Sigmoid colon (tissue), 7 donors: ENCODE results near the gene KATNBL1. TPM values are rescaled to one million over a fixed set of nuclear protein-coding genes. Genes with fewer than 3 reads are reported as not detected.

ENCODE experiments used
- DNase-seq: peaks from one replicate; pipeline ENCODE4 v3.0.0-alpha.2; 2019
- H3K27ac ChIP-seq, 4 donors: fragments of 200-600 bp; sonication (generic); one replicate each; pipeline ENCODE4 v1.5.1; 2016 to 2019; ENCODE audit warnings: mild to moderate bottlenecking in 1 of 4
- H3K27me3 ChIP-seq, 3 donors: fragments of 200-600 bp; sonication (generic); one replicate each; pipeline ENCODE4 v1.5.1; 2019; ENCODE audit warnings: mild to moderate bottlenecking in 1 of 3
- H3K36me3 ChIP-seq, 4 donors: fragments of 200-600 bp; sonication (generic); one replicate each; pipeline ENCODE4 v1.5.1; 2016 to 2019
- H3K4me1 ChIP-seq, 4 donors: fragments of 200-600 bp; sonication (generic); one replicate each; pipeline ENCODE4 v1.5.1; 2017 to 2019
- H3K4me3 ChIP-seq, 4 donors: fragments of 200-600 bp; sonication (generic); one replicate each; pipeline ENCODE4 v1.5.1; 2017 to 2019; ENCODE audit warnings: mild to moderate bottlenecking in 2 of 4, moderate library complexity in 1 of 4
- H3K9me3 ChIP-seq, 4 donors: fragments of 200-600 bp in 3 of 4; sonication (generic) in 3 of 4; one replicate each; pipeline versions ENCODE4 v1.5.1 to v1.6.1; 2013 to 2019
- EP300 ChIP-seq, 4 donors: sonication (generic); formaldehyde crosslinking; IDR thresholded peaks; one replicate each; pipeline ENCODE4 v1.6.1; 2017; ENCODE audit warnings: antibody characterized with exemption in 4 of 4
- POLR2A ChIP-seq, 2 donors: fragments of 450-650 bp; IDR thresholded peaks; one replicate each; pipeline ENCODE4 v1.6.1; 2016; ENCODE audit warnings: antibody characterized with exemption in 2 of 2, mild to moderate bottlenecking in 2 of 2, moderate library complexity in 2 of 2
- POLR2AphosphoS5 ChIP-seq, 4 donors: sonication (generic); formaldehyde crosslinking; IDR thresholded peaks; one replicate each; pipeline ENCODE4 v1.6.1; 2017; ENCODE audit warnings: antibody characterized with exemption in 4 of 4
- WGBS, 2 donors: extraction: QIAGEN DNeasy Blood & Tissue Kit; methylation state at CpG; one replicate each; pipeline ENCODE4 v1.1.7; 2013; 5-methylcytosine and 5-hydroxymethylcytosine counted together
- intact Hi-C: fragments of 100-400 bp; cut with DNase I; formaldehyde crosslinking; loops from one replicate; pipeline ENCODE4 v1.15.1; 2023
- polyA plus RNA-seq, 3 donors: library from polyadenylated mRNA; stranded (reverse); fragments of 200-250 nt; gene quantifications; one replicate each; pipeline ENCODE4 v1.2.3, GENCODE V29; 2013
- total RNA-seq, 4 donors: library from RNA; depleted of rRNA; stranded (reverse); fragments of >200 nt; gene quantifications; one replicate each; pipeline ENCODE4 v1.1.0, GENCODE V29; 2016
- TF ChIP-seq, protein P1 (sequence below), 4 experiments: fragments of 450-650 bp in 3 of 4; fragments of 200-600 bp in 1 of 4; IDR thresholded peaks; one replicate each; pipeline ENCODE4 v1.5.1; 2016 to 2019; ENCODE audit warnings: antibody characterized with exemption in 4 of 4, mild to moderate bottlenecking in 3 of 4, moderate library complexity in 2 of 4
- donor health status: healthy with polysubstance abuse.
- donor health status: Bipolar disorder and iron deficiency.
- donor health status: healthy.

The KATNBL1 gene
- total and polyA plus RNA-seq, 7 donors, result 15.7 to 88.9 (median 39.5) TPM

DNA sequence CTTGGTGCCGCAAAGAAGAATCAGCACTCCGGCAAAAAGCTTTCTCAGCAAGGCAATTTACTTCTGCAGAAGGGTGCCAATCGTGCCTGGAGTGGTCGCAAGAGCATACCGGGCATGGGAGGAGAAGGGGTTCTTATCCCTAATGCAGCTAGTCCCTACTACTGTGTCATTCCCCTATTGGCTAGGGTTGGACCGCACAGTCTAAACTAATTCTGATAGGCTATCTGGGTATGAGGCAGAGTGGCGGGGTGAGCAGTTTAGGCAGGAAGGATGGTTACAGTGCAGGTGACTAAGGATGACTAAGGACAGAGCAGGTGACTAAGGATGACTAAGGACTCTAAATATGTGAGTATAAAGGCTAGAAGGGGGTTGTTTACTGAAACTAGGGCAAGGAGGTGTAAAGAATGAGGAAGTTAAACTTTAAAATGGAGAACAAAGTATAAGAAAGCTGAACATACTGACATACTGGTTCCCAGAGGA, 55.1 kb downstream of the KATNBL1 start:
- WGBS, 2 donors, result 86 to 94% methylated on average over 7 of the region's 7 CpGs
- DNase-seq, result no peak
- Histone ChIP-seq H3K4me1 (no peaks in the 10 kb centered on the region), H3K4me3 (no peak overlapping the region), H3K36me3 (peaks cover 0 to 73% (median 20%) of the 10 kb centered on the region in 4 donors), H3K9me3 (peaks cover 0 to 7% (median 2%) of the 10 kb centered on the region in 4 donors), H3K27me3 (no peaks in the 10 kb centered on the region), H3K27ac (no peak overlapping the region)
- TF ChIP-seq EP300 (IDR thresholded peaks at IDR 0.05), result no peak
- no peak for TF ChIP-seq POLR2A (IDR thresholded peaks at IDR 0.05)
- no peak for TF ChIP-seq POLR2AphosphoS5 (IDR thresholded peaks at IDR 0.05)
- TF ChIP-seq, protein P1, sequence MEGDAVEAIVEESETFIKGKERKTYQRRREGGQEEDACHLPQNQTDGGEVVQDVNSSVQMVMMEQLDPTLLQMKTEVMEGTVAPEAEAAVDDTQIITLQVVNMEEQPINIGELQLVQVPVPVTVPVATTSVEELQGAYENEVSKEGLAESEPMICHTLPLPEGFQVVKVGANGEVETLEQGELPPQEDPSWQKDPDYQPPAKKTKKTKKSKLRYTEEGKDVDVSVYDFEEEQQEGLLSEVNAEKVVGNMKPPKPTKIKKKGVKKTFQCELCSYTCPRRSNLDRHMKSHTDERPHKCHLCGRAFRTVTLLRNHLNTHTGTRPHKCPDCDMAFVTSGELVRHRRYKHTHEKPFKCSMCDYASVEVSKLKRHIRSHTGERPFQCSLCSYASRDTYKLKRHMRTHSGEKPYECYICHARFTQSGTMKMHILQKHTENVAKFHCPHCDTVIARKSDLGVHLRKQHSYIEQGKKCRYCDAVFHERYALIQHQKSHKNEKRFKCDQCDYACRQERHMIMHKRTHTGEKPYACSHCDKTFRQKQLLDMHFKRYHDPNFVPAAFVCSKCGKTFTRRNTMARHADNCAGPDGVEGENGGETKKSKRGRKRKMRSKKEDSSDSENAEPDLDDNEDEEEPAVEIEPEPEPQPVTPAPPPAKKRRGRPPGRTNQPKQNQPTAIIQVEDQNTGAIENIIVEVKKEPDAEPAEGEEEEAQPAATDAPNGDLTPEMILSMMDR (IDR thresholded peaks at IDR 0.05), result no peak
- intact Hi-C loops, result no loop called here

DNA sequence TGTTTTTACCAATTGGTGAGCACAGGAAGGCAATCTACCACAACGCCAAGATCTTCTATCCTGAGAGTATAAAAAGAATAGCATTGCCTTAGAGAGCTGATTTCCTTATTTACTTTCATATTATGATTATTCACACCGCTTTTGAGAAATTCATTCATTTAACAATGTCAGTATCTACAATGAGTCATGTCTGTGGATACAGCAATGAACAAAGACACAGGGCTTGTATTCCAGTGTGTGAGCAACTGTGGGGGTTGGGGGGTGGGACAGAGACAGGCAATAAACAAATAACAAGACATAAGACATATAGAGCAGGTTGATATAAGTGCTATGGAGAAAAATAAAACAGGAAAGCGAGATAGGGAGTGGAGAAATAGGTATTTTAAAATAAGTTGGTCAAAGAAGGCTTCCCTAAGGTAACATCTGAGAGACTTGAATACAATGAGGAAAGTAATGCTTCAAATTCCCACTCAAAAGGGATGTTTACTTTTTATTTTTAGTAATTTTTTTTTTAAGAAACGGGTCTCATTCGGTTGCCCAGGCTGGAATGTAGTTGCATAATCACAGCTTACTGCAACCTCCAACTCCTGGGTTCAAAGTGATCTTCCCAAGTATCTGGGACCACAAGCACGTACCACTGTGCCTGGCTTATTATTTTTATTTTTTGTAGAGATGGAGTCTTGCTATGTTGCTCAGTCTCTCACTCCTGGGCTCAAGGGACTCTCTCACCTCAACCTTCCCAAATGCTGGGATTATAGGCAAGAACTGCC, 62.3 kb downstream of the KATNBL1 start:
- Histone ChIP-seq H3K9me3 (no peaks in the 10 kb centered on the region), H3K27ac (no peak overlapping the region), H3K4me1 (no peaks in the 10 kb centered on the region), H3K4me3 (no peak overlapping the region), H3K27me3 (no peaks in the 10 kb centered on the region), H3K36me3 (peaks cover 0 to 88% (median 25%) of the 10 kb centered on the region in 4 donors)
- WGBS, 2 donors, result 57 to 66% methylated on average over 6 of the region's 6 CpGs
- TF ChIP-seq POLR2AphosphoS5 (IDR thresholded peaks at IDR 0.05) (no peak), POLR2A (IDR thresholded peaks at IDR 0.05) (no peak), EP300 (IDR thresholded peaks at IDR 0.05) (no peak)
- TF ChIP-seq, protein P1 (IDR thresholded peaks at IDR 0.05), result no peak
- intact Hi-C loops, result no loop called here
- no peak for DNase-seq

DNA sequence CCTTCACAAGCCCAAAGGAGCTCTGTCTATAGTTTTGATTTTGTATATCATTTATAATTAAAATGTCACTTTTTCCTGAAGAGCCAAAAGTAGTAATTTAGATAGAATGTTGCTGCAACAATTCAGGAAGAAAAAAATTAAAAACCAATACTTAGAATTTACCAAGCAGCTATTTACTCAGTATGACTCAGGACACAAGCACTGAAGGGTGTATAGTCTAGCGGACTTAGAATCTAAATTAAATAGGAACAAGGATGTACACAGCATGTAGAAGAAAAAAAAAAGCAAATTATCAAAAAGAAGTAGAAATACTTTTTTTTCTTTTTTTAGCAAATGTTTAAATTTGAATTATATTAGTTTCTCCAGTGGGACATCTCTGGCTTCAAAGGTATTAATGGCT, 76.4 kb downstream of the KATNBL1 start:
- TF ChIP-seq EP300 (IDR thresholded peaks at IDR 0.05), result no peak
- TF ChIP-seq POLR2A (IDR thresholded peaks at IDR 0.05), result no peak
- intact Hi-C loops, result no loop called here
- 96 to 100% methylated on average over 1 of the region's 1 CpG for WGBS, 2 donors
- no peak for DNase-seq
- Histone ChIP-seq H3K27me3 (no peaks in the 10 kb centered on the region), H3K4me1 (no peaks in the 10 kb centered on the region), H3K27ac (no peak overlapping the region), H3K9me3 (no peaks in the 10 kb centered on the region), H3K36me3 (peaks cover 0 to 8% (median 0%) of the 10 kb centered on the region in 4 donors), H3K4me3 (no peak overlapping the region)

DNA sequence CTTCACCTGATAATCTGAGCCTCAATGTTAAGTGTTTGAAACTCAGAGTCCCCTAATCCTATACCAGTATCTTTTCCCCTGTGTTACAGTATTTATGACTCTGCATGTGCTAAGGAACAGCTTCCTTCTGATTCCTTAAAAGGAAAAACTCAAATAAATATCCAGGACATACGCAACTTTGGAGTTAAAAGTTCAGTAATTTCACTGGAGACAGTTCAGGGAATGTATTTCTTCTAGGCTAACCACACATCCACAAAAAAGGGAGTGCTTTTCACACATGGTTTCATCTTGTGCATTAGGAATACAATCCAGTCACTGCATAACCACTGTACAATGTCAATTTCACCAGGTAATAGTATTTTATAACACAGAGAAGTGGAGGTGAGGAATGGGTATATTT, 77.0 kb downstream of the KATNBL1 start:
- WGBS, 2 donors, result 90 to 99% methylated on average over 1 of the region's 1 CpG
- no peak for TF ChIP-seq EP300 (IDR thresholded peaks at IDR 0.05)
- no peak for TF ChIP-seq POLR2A (IDR thresholded peaks at IDR 0.05)

DNA sequence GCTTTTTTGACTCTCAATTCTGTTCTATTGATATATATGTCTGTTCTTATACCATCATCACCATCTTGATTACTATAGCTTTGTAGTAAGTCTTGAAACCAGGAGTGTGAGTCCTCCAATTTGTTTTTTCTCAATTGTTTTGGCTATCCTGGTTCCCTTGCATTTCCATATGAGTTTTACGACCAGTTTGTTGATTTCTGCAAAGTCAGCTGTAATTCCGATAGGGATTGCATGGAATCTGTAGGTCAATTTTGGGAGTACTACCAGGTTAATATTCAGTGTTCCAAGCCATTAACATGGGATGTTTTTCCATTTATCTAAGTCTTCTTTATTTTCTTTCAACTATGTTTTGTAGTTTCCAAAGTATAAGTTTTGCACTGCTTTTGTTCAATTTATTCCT, 81.0 kb downstream of the KATNBL1 start:
- intact Hi-C loops, result no loop called here
- no peaks in the 10 kb centered on the region for H3K9me3 ChIP-seq
- DNase-seq, result no peak
- H3K27ac ChIP-seq, result no peak overlapping the region
- no peaks in the 10 kb centered on the region for H3K27me3 ChIP-seq
- H3K4me1 ChIP-seq, result no peaks in the 10 kb centered on the region
- no peak overlapping the region for H3K4me3 ChIP-seq
- WGBS, 2 donors, result 48% methylated on average over 2 of the region's 2 CpGs
- TF ChIP-seq, protein P1 (IDR thresholded peaks at IDR 0.05), result no peak
- no peak for TF ChIP-seq POLR2AphosphoS5 (IDR thresholded peaks at IDR 0.05)
- TF ChIP-seq POLR2A (IDR thresholded peaks at IDR 0.05), result no peak
- no peak for TF ChIP-seq EP300 (IDR thresholded peaks at IDR 0.05)
- H3K36me3 ChIP-seq, result no peaks in the 10 kb centered on the region

More for the DNA sequence above, 77.0 kb downstream of the KATNBL1 start:
- H3K36me3 ChIP-seq, result peaks cover 0 to 2% (median 0%) of the 10 kb centered on the region in 4 donors
- no peak overlapping the region for H3K27ac ChIP-seq
- no peak for DNase-seq
- H3K27me3 ChIP-seq, result no peaks in the 10 kb centered on the region
- H3K9me3 ChIP-seq, result no peaks in the 10 kb centered on the region
- no peaks in the 10 kb centered on the region for H3K4me1 ChIP-seq
- intact Hi-C loops, result no loop called here
- no peak overlapping the region for H3K4me3 ChIP-seq
